Omental fat pad (tissue), 4 donors: Measurements from ENCODE around the gene BHLHE41. TPM values are rescaled to one million over a fixed set of nuclear protein-coding genes. Genes with fewer than 3 reads are reported as not detected.

Source experiments
- ATAC-seq: fragments of 150-250 bp; one replicate; pipeline ENCODE4 v1.9.1; 2016; ENCODE audit warnings: mild to moderate bottlenecking, moderate library complexity; ENCODE audit not compliant: low FRiP score
- DNase-seq: peaks from one replicate; pipeline ENCODE4 v3.0.0-alpha.2; 2019; ENCODE audit warnings: low spot score
- CTCF ChIP-seq, 3 donors: fragments of 450-650 bp; IDR thresholded peaks; one replicate each; pipeline ENCODE4 v1.5.1; 2016 to 2017; ENCODE audit warnings: antibody characterized with exemption in 3 of 3, mild to moderate bottlenecking in 3 of 3, moderate library complexity in 2 of 3
- total RNA-seq, 4 donors: library from RNA; depleted of rRNA; stranded (reverse); fragments of >200 nt; gene quantifications; one replicate each; pipeline ENCODE4 v1.1.0, GENCODE V29; 2016

BHLHE41 gene
- total RNA-seq, 4 donors from 2014 or later: 4.6 to 7.5 (median 5.2) TPM

- ATAC-seq (peak; percentile 87), DNase-seq (peak; percentile 88)
- TF ChIP-seq CTCF (IDR thresholded peaks at IDR 0.05): no peak
These were observed 10.8 kb downstream of the BHLHE41 start for GRCh38 chr12:26113853-26114719.

- no peak for ATAC-seq
- no peak for TF ChIP-seq CTCF (IDR thresholded peaks at IDR 0.05)
These were observed 11.6 kb downstream of the BHLHE41 start for GRCh38 chr12:26113181-26113654.

GRCh38 chr12:26112703-26113147, 12.1 kb downstream of the BHLHE41 start:
- DNase-seq (no peak), ATAC-seq (no peak)
- TF ChIP-seq CTCF (IDR thresholded peaks at IDR 0.05): no peak

More at GRCh38 chr12:26113181-26113654, 11.6 kb downstream of the BHLHE41 start:
- DNase-seq: no peak

GRCh38 chr12:26112232-26112631, 12.6 kb downstream of the BHLHE41 start:
- DNase-seq (no peak), ATAC-seq (no peak)
- TF ChIP-seq CTCF (IDR thresholded peaks at IDR 0.05): no peak

- TF ChIP-seq CTCF (IDR thresholded peaks at IDR 0.05): no peak
- ATAC-seq (peak; percentile 55), DNase-seq (no peak)
These were observed 15.4 kb downstream of the BHLHE41 start for GRCh38 chr12:26109343-26109881.

GRCh38 chr12:26108915-26109314, 15.9 kb downstream of the BHLHE41 start:
- ATAC-seq: no peak
- TF ChIP-seq CTCF (IDR thresholded peaks at IDR 0.05): no peak
- DNase-seq: no peak
